GM21423 (cell line): ENCODE results near the gene KCNK3.

Experiments used
- ATAC-seq: cut with Tn5 transposase; IDR thresholded peaks from one replicate; pipeline ENCODE4 v1.9.1; 2021; ENCODE audit warnings: mild to moderate bottlenecking, moderate library complexity; ENCODE audit not compliant: unreplicated experiment

The KCNK3 gene

DNA sequence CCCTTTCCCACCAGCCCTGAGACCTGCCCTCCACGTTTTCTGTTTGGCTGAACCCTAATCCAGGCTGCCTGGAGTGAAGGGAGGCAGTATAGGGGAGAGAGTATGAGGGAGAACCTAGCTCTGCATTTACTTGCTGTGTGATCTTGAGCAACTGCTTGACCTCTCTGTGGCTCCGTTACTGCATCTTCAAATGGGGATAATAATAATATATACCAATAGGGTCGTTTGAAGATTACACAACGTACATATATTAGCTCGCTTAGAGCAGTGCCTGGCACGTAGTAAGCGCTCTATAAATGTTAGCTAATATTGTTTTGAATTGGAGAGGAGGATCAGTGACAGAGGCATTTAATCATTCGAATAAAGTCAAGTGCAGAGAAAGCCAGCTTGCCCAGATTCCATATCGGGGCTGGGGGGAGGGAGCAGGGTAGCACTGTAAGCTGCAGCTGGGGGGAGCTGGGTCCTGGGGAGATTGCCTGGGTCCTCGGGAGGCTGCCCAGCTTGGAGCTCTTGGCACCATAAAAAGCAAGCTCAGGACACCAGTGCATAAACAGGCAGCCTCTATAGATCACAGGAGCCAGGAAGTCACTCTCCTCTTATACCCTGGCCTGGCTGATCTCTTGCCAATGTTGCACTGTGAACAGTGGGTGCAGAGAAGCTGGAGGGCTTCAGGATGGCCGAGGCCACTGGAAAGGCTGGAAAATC is 19.1 kb downstream of the KCNK3 start:
- ATAC-seq = no peak

DNA sequence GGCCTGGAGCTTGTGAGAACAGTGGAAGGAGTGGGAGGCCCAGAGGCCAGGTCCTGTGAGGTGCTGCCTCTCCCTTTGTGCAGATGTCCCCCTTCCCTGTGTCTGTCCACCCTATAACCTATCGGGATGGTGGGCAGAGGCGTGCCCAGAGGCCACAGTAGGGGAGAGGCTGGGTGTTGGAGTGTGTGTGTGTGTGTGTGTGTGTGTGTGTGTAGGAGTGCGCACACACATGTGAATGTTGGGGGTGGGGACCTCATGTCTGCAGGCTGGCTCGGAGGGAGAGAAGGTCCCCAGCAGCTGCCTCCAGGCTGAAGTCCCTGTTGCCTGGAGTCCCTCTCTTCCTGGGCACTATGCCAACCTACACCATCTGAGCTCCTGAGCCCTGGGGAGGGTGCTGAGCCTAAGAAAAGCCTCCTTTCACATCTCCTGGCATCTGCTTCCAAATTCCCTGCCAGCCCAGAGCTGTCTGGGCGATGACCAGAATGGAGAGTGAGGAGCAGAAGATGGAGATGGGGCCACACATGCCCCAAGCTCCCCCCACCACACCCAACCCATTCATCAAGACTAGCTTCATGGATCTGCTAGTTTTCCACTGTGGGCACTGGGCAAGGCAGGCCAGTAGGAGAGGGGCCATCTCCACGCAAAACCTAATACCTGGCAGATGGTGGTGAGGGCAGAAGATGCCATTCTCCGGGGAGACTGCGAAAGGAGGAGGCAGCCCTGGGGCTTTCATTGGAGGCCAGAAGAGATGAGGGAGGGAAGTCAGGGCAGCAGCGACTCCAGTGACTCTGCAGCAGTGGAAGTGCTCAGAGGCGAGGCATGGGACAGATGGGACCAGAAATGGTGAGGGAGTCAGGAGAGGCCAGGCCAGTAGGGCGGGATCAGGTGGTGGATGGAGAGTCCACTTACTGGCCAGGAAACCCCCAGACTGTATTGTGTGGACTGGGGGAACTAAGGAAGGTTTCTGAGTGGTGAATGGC is 20.3 kb downstream of the KCNK3 start:
- ATAC-seq = no peak

DNA sequence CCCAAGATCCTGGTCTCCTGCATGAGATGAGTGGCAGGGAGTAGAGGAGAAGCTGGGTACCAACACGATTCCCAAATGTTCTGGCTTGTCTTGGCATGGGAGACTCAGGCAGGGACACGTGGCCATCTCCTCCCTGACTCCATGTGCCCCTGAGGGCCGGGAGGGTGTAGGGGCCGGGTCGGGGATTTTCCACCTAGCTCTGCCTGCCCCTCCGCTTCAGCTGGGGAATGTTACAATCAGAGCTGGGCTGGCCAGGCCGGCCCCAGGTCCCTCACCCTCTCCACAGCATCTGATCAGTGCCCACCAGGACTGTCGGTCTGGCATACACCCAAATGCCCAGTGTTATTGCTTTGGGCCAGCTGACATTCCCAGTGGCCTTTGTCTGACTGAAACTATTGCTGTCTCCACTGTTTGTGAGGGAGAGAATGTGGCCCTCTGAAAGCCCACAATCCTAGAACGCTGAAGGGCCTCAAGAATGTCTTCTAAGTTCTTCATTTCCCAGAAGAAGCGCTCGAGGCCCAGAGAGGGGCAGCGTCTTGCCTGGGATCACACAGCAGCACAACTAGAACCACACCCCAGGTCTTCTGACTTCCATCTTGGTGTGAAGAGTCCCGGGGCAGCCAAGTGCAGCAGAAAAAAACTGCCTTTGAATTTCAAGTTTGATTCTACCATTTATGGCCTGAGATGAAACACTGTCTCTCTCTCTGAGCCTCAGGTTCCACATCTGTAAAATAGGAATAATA is 23.2 kb downstream of the KCNK3 start:
- ATAC-seq = no peak

DNA sequence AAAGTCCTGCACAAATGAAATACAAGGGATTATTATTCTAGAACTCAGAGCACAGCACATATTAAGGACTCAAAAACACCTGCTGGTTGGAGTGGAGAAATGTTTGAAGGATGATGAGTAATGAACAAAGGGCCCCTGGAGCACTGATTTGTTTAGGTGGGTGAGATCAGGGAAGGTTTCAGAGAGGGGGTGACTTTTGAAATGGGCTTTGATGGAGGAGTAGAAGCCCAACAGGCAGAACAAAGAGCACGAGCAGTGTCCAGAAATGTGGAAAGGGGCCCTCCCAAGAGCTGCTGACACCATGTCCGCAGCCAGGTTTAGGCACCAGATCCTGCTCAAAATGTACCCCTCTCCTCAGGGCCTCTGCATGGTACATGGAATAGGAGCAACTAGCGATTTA is 23.8 kb downstream of the KCNK3 start:
- no peak for ATAC-seq

DNA sequence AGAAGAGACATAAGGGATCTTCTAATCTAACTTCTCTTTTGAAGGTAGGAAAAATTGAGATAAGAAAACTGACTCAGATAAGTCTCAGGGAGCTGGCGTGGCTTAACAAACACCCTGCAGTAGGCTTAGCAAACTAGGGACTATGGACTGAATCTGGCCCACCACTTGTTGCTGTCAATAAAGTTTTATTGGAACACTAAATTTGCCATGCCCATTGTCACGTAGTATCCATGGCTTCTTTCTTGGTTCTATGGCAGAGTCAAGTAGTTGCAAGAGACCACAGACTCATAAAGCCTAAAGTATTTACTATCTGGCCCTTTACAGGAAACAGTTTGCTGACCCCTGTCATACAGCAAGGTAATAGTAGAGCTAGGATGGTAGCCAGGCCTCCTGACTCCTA is 24.2 kb downstream of the KCNK3 start:
- no peak for ATAC-seq

DNA sequence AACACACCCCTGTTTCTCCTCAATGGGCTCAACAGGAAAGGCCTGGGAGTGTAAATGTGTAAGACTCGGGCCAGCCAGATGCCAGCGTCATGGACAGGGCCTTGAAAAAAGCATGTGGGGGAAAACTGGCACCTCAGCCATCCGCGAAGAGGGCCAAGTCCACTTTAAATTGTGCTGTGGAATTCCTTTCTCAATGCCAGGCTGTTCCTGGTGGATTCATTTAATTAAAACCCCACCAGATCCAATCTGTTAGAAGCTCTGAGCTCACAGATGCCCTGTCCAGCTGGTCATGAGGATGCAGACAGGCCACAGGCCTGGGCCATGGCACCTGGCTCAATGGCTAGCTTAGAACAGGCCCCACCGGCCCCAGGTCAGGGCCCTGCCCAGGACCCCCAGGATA is 24.8 kb downstream of the KCNK3 start:
- ATAC-seq = no peak

DNA sequence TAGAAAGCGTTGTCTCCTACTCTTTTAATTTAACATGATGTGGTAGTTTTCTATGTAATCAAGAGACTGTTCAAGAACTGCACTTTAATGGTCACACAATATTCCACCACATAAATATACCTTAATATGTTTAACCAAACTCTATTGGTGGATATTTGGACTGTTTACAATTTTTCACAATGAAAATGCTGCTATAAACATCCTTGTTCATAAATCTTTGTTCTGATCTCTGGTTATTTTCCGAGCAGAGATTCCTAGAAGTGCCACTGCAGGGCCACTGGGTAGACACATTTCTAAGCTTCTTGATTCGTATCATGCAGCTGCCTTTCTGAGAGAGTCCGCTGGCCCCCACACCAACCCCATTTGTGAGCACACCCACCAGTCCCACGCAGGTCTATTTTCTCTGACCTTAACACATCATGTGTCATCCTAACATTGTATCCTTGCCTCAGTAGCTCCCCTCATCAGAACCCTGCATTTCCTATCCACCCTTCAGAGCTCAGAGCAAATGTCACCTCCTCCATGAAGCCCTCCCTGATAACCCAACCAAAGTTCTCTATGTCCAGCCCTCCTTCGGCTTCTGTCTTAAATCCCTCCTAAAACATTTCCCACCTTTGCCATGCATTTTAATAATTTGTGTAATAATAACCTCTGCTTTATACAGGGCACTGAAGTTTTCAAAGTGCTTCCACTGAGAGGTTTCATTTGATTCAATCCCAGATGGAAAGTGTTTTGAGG is 26.6 kb downstream of the KCNK3 start:
- ATAC-seq = no peak

DNA sequence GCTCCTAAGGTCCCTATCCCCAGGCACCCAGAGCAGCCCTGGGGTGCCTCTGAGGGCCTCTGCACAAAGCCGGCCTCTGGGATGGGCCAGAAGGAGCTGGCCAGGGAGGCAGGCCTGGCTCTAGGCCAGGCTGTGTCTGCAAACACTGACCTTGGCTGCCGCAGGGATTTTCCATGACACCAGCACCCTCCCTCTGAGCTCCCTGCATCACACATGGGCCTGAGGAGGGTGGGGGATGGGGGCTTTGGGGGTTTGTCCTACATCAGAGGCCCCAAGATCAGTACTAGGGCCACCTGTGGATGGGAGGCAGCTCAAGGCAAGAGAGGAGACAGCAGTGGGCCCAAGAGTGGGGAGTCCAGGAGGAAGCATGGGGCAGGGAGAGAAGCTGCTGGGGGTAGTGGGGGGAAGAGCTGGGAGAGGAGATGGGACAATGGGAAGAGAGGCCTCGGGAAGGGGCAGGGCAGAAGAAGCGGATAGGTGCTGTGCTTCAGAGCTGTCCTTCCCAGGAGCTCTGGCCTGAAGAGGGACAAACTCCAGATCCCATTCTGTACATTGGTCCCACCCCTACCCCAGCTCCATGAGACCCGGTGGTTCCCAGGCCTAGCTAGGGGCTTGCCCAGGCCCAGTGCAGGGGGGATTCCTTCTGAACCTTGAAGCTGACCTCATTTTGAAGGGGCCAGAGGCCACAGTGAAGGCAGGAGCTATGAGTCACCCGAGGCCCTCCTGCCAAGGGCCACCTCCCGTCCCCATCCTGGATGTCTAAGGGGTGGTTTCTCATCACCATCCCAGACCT is 28.0 kb downstream of the KCNK3 start:
- ATAC-seq = no peak

DNA sequence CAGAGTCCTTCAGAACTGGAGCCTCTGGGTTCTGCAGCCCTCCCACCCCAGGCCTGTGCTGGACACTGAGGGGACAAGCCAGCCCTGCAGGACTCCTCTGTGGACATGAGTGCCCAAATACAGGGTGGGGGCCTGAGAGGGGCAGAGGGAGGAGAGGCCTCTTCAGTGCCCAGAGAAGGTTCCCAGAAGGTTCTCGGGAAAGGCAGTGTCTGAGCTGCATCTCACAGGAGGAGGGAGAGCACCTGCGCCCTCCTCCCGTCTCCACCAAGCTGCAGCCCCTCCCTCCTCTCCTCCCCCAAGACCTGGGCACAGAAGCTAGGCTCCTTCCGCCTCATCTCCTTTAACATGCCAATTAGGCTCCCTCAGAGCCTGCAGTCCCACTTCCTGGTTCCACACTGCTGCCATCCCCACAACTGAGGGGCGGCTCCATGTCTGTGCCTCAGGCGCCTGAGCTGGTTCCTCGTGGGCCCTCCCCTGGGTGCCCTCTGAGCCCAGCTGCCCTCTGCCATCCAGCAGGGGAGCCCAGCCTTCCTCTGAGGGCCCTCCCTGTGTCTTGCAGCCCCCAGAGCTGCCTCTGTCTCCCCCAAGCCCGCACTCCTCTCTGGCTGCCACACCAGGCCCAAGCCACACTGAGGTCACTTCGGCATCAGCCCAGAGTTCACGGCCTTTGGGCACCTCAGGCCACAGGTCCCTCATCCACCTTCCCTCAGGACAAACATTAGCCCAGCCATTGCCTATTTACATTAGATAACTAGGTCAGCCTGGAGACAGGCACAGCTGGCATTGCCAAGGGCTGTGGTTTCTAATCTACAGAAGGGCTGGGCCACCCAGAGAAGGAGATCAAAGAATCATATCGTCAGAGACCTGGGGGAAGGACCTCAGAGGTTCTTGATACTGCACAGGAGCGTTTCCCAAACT is 28.9 kb downstream of the KCNK3 start:
- no peak for ATAC-seq

DNA sequence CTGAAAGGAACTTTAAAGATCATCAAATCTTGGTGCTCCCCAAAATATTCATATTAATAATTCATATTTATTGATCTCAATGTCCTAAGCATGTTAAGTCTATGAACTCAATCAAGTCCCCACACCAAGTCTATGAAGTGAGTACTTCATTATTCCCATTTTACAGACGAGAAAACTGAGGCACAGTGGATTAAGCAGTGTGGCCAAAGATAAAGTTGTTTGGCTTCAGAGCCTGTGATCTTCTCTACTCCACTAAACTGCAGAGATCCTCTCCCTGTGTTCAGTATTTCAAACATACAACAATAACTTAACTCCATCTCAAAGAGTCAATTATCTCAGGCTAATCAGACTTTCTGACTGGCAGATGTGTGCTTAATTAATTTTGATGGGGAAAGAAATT is 29.8 kb downstream of the KCNK3 start:
- ATAC-seq = no peak

DNA sequence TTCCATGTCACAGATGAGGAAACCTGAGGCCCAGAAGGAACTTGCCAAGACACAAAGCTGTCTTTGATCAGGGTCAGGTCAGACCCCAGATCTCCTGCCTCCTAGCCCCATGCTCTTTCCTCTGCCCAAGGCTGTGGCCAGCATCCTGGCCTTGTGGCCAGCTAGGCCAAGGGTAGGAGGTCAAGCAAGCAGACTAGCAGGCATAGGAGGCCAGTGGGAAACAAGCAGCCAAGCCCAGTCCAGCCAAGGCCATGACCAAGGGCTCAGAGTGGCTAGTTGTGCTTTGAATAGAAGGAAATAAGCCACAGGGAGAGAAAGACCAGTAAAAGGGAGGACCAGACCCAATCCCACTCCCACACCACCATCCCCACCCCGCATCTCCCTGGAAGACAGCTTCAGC is 30.4 kb downstream of the KCNK3 start:
- ATAC-seq = no peak

DNA sequence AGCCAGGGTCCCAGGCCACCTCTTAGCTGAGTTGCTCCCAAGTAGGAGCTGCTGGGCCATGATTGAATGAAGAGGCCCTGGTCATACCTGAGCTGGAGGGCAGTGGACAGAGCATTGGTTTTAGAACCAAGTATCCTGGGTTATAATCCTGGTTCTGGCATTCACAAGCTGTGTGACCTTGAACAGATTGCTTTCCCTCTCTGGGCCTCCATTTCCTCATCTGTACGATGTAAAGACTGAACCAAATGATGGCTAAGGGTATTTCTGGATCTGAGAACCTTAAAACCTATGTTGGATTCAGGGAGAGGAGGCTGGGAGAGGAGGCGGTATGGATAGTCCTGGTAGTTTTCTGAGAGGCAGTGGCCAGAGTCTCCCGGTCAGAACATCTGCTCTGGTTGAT is 31.0 kb downstream of the KCNK3 start:
- ATAC-seq = no peak

DNA sequence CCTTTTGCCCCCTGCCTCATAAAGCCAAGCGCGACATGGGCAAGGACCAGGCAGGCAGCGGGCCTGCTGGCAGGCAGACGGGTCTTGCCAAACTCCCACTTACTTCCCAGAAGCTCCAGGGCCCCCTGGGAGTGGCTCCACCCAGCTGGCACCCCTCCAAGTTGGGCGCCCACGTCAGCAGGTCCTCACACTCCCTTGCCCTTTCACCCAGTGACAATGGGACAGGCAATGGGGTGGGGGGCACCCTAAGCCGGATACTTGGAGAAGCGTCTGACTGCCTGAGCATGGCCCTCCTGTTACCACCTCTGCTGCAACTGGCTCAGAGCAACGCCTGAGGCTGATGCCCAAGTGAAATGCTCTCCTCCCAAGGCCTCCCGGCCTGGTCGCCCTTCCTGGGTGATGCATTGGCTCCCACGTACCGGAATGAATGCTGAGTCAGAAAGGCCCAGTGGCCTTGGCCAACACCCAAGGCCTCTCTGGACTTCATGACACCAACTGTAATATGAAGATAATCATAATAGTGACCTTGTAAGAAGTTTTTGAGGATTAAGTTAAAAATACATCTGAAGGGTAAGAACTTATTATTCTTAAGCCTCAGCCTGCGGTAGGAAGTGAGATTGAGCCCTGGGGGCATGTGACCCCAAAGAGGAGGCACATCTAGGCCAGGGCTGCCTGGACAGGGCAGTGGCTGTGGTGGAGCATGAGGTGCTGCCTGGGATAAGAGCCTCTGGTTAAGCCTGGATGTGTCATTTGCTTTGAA is 31.6 kb downstream of the KCNK3 start:
- no peak for ATAC-seq

DNA sequence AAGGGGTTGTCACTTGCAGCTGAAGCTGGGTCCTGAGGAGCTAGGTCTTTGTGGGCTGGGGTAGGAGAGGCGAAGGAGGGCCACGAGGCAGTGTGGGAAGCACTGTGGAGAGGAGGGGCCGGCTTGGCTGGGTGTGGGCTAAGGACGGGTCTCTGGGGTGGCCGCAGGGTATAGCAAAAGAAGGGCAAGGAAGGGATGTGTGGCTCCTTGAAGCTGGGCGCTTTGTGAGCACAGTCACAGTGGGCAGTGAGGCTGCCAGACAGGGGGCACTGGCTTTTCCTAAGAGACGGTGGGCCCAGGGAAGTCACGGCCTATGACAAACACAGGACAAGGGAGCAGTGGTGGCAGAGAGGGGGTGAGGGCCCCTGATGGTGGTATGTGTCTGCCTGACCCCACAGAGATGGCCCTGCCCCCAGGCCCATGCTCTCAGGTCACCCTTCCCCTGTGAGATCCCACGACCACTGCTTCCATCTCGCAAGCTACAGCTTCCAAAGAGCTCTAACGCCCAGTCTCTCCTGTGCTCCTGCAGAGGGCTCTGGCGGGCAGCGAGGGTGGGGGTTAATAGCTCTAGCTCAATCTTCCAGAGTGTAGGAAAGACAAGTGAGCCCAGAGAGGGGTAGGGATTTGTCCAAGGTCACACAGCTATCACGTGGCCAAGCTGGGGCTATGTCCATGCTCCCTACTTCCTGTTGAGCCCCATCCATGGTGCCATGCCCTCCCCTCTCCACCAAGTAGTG is 32.4 kb downstream of the KCNK3 start:
- no peak for ATAC-seq

DNA sequence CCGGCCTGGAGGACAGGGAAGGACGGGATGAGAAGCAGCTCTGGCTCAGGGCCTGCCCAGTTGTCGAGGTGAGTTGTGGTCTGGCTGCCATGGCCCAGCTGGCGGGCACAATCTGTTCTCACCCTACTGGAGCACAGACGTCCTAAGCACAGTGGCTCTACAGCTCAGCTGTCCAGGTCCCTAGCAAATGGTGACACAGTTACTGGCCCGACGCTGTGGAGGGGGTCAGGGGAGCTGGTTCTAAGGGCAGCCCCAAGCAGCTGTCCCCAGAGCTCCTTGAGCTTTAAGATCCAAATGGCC is 32.9 kb downstream of the KCNK3 start:
- ATAC-seq = no peak

DNA sequence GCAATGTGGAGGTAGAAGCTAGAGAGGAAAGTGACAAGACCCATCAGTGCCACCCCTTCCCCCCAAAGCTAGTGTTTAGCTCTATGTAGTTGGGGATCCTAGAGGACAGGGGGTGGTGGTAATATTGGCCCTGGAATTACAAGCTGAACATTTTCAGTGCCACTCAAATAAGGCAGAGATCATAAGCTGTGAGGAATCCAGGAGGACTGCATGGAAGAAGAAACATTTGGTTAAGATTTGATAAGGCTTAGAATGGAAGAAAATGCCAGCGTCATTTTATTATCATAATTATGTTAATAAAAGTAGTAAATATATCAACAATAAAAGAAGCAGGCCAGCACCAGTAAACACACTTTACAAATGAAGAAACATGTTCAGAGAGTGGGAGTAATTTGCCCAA is 33.7 kb downstream of the KCNK3 start:
- no peak for ATAC-seq

DNA sequence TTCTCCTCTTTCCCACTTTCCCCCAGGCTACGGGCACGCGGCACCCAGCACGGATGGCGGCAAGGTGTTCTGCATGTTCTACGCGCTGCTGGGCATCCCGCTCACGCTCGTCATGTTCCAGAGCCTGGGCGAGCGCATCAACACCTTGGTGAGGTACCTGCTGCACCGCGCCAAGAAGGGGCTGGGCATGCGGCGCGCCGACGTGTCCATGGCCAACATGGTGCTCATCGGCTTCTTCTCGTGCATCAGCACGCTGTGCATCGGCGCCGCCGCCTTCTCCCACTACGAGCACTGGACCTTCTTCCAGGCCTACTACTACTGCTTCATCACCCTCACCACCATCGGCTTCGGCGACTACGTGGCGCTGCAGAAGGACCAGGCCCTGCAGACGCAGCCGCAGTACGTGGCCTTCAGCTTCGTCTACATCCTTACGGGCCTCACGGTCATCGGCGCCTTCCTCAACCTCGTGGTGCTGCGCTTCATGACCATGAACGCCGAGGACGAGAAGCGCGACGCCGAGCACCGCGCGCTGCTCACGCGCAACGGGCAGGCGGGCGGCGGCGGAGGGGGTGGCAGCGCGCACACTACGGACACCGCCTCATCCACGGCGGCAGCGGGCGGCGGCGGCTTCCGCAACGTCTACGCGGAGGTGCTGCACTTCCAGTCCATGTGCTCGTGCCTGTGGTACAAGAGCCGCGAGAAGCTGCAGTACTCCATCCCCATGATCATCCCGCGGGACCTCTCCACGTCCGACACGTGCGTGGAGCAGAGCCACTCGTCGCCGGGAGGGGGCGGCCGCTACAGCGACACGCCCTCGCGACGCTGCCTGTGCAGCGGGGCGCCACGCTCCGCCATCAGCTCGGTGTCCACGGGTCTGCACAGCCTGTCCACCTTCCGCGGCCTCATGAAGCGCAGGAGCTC is 35.4 kb downstream of the KCNK3 start:
- ATAC-seq = no peak
